ENCODE measurements around the gene NR2E1. TPM values are rescaled to one million over a fixed set of nuclear protein-coding genes. Genes with fewer than 3 reads are reported as not detected.

NR2E1 gene
- total RNA-seq, 2 donors from 2014 or later: not detected

GRCh38 chr6:108227290-108227689 lies 61.5 kb downstream of the NR2E1 start:
- ATAC-seq: no peak
- H3K4me1 ChIP-seq: no peaks in the 10 kb centered on the region
- TF ChIP-seq CTCF (IDR thresholded peaks at IDR 0.05): no peak
- no peak for TF ChIP-seq POLR2A (IDR thresholded peaks at IDR 0.05)
- no peak overlapping the region for H3K27ac ChIP-seq
- no peaks in the 10 kb centered on the region for H3K36me3 ChIP-seq (replicated peaks in 1 of 2; ENCODE audit: insufficient read depth in 1 of 2, low read depth in 2 of 2)
- 93 to 94% methylated on average over 3 of the region's 3 CpGs for whole genome bisulfite sequencing, 2 donors
- no peak overlapping the region for H3K4me3 ChIP-seq
- H3K27me3 ChIP-seq: no peaks in the 10 kb centered on the region
- intact Hi-C loops (cut with DNase I): no loop called here
- H3K9me3 ChIP-seq: no peaks in the 10 kb centered on the region
- no peak for DNase-seq

- Histone ChIP-seq H3K27ac (no peak overlapping the region), H3K9me3 (no peaks in the 10 kb centered on the region), H3K4me1 (no peaks in the 10 kb centered on the region), H3K4me3 (no peak overlapping the region), H3K36me3 (replicated peaks in 1 of 2; ENCODE audit: insufficient read depth in 1 of 2, low read depth in 2 of 2) (no peaks in the 10 kb centered on the region), H3K27me3 (no peaks in the 10 kb centered on the region)
- ATAC-seq: no peak
- intact Hi-C loops (cut with DNase I): no loop called here
- WGBS, 2 donors: 90 to 91% methylated on average over 8 of the region's 8 CpGs
- DNase-seq: no peak
- TF ChIP-seq POLR2A (IDR thresholded peaks at IDR 0.05) (no peak), CTCF (IDR thresholded peaks at IDR 0.05) (no peak)
Observed at GRCh38 chr6:108228416-108228815, 62.6 kb downstream of the NR2E1 start.

GRCh38 chr6:108235127-108235526 lies 69.3 kb downstream of the NR2E1 start:
- Histone ChIP-seq H3K4me3 (no peak overlapping the region), H3K27me3 (no peaks in the 10 kb centered on the region), H3K9me3 (no peaks in the 10 kb centered on the region), H3K4me1 (peaks cover 10% of the 10 kb centered on the region), H3K27ac (no peak overlapping the region), H3K36me3 (replicated peaks in 1 of 2; ENCODE audit: insufficient read depth in 1 of 2, low read depth in 2 of 2) (no peaks in the 10 kb centered on the region)
- no peak for TF ChIP-seq CTCF (IDR thresholded peaks at IDR 0.05)
- no peak for TF ChIP-seq POLR2A (IDR thresholded peaks at IDR 0.05)
- ATAC-seq (no peak), DNase-seq (peak in 1 of 4 donors; percentile 14)
- intact Hi-C loops (cut with DNase I): no loop called here
- 81 to 84% methylated on average over 4 of the region's 4 CpGs for WGBS, 2 donors

- TF ChIP-seq POLR2A (IDR thresholded peaks at IDR 0.05): no peak
- no peak for TF ChIP-seq CTCF (IDR thresholded peaks at IDR 0.05)
- intact Hi-C loops (cut with DNase I): no loop called here
- WGBS, 2 donors: 46 to 70% methylated on average over 2 of the region's 2 CpGs
- no peak overlapping the region for H3K27ac ChIP-seq
- H3K36me3 ChIP-seq (replicated peaks in 1 of 2; ENCODE audit: insufficient read depth in 1 of 2, low read depth in 2 of 2): no peaks in the 10 kb centered on the region
- no peaks in the 10 kb centered on the region for H3K9me3 ChIP-seq
- DNase-seq (no peak), ATAC-seq (no peak)
- H3K4me1 ChIP-seq: peaks cover 15% of the 10 kb centered on the region
- H3K27me3 ChIP-seq: no peaks in the 10 kb centered on the region
- no peak overlapping the region for H3K4me3 ChIP-seq
Observed at GRCh38 chr6:108236791-108237190, 71.0 kb downstream of the NR2E1 start.

GRCh38 chr6:108238322-108238721 lies 72.5 kb downstream of the NR2E1 start:
- Histone ChIP-seq H3K9me3 (no peaks in the 10 kb centered on the region), H3K36me3 (replicated peaks in 1 of 2; ENCODE audit: insufficient read depth in 1 of 2, low read depth in 2 of 2) (no peaks in the 10 kb centered on the region), H3K4me3 (no peak overlapping the region), H3K4me1 (peaks cover 15% of the 10 kb centered on the region), H3K27ac (no peak overlapping the region), H3K27me3 (no peaks in the 10 kb centered on the region)
- WGBS, 2 donors: 95% methylated on average over 4 of the region's 4 CpGs
- intact Hi-C loops (cut with DNase I): no loop called here
- no peak for DNase-seq
- TF ChIP-seq CTCF (IDR thresholded peaks at IDR 0.05) (no peak), POLR2A (IDR thresholded peaks at IDR 0.05) (no peak)
- ATAC-seq: no peak
